Peyer's patch (tissue), 4 donors: Measurements from ENCODE around the gene MADCAM1. TPM values are rescaled to one million over a fixed set of nuclear protein-coding genes. Genes with fewer than 3 reads are reported as not detected.
"Not testable (repeated sequence)": the region's sequence is repeated elsewhere in the genome, so short reads cannot be mapped to it uniquely, and the experiment has no call there.

Experiments used
- DNase-seq, 3 donors: peaks; one replicate each; pipeline ENCODE4 v3.0.0-alpha.2; 2017 to 2019
- H3K27ac ChIP-seq, 4 donors: fragments of 200-600 bp; sonication (generic); one replicate each; pipeline ENCODE4 v1.5.1; 2016 to 2019
- H3K27me3 ChIP-seq, 2 donors: fragments of 200-600 bp; sonication (generic); one replicate each; pipeline ENCODE4 v1.5.1; 2019
- H3K36me3 ChIP-seq, 3 donors: fragments of 200-600 bp; sonication (generic); one replicate each; pipeline ENCODE4 v1.5.1; 2016 to 2019
- H3K4me1 ChIP-seq, 4 donors: fragments of 200-600 bp; sonication (generic); one replicate each; pipeline ENCODE4 v1.5.1; 2016 to 2019
- H3K4me3 ChIP-seq, 4 donors: fragments of 200-600 bp; sonication (generic); 1 replicate in 3 of 4; 2 replicates in 1 of 4; pipeline ENCODE4 v1.5.1; 2016 to 2019; ENCODE audit warnings: mild to moderate bottlenecking in 1 of 4
- H3K9me3 ChIP-seq, 4 donors: fragments of 200-600 bp; sonication (generic); one replicate each; pipeline ENCODE4 v1.5.1; 2016 to 2019; ENCODE audit warnings: mild to moderate bottlenecking in 1 of 4
- CTCF ChIP-seq, 6 experiments: fragments of 450-650 bp in 4 of 6; fragments of 200-600 bp in 2 of 6; sonication (generic) in 1 of 6; IDR thresholded peaks; one replicate each; pipeline ENCODE4 v1.5.1; 2017 to 2019; ENCODE audit warnings: antibody characterized with exemption in 6 of 6, mild to moderate bottlenecking in 3 of 6, moderate library complexity in 1 of 6
- POLR2A ChIP-seq, 2 donors: fragments of 450-650 bp; IDR thresholded peaks; one replicate each; pipeline ENCODE4 v1.5.1; 2017; ENCODE audit warnings: antibody characterized with exemption in 2 of 2, mild to moderate bottlenecking in 2 of 2, moderate library complexity in 2 of 2
- total RNA-seq, 4 donors: library from RNA; depleted of rRNA; stranded (reverse); fragments of >200 nt; gene quantifications; one replicate each; pipeline ENCODE4 v1.1.0, GENCODE V29; 2016

Gene MADCAM1
- total RNA-seq, 4 donors from 2014 or later, result 1.4 to 25.6 (median 5.1) TPM

DNA sequence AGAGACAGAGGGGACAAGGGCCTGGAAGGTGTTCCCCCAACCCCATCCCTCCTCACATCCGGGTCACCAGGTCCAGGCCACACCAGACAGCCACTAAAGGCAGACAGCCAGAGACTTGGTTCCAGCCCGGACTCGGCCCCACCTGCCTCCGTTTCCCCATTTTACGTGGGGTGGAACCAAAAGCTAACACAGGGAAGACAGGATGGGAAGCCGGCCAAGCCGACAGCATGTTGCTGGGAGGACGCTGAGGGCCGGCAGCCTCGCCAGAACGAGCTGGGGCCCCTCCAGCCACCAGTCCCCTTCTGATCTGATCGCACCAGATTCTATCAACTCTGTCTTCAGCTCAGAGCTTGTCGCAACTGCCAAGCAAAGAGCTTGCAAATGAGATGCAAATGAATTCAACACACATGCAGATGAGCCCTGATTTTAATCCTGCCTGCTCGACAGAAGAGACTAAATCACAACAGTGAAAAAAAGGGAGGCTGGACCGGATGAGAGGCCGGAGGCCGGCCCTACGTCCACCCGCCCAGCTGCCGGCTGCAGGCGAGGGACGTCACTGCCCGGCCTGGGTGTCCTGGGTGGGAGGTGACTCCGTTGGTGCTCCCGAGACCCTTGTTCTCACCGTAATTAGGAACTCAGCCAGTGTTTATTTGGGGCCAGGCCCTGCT, 17.9 kb upstream of the MADCAM1 start:
- Histone ChIP-seq H3K27me3 (no peaks in the 10 kb centered on the region), H3K36me3 (no peaks in the 10 kb centered on the region), H3K4me3 (no peak overlapping the region), H3K4me1 (peaks cover 0 to 3% (median 0%) of the 10 kb centered on the region in 4 donors), H3K27ac (no peak overlapping the region), H3K9me3 (no peaks in the 10 kb centered on the region)
- no peak for TF ChIP-seq CTCF (IDR thresholded peaks at IDR 0.05)
- no peak for TF ChIP-seq POLR2A (IDR thresholded peaks at IDR 0.05)
- no peak for DNase-seq

DNA sequence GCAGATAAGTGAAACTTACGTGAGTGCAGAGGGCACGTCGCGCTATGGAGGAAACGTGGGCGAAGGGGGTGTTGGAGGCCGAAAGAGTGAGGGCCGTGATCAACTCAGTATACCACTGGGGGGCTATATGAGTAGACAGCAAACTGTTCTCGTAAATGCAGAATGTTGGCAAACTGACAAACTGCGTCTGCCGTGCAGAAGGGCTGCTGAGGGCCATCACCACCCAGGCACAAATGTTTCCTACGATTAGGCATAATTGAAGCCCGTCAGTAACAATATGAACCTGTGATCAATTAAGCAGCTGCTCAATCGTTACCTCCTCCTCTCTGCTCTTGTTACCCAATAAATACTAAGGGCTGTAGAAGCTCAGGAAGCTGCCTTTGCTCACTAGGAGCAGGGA, 17.3 kb upstream of the MADCAM1 start:
- Histone ChIP-seq H3K4me3 (no peak overlapping the region), H3K4me1 (peaks cover 0 to 3% (median 0%) of the 10 kb centered on the region in 4 donors), H3K27me3 (no peaks in the 10 kb centered on the region), H3K27ac (no peak overlapping the region), H3K9me3 (no peaks in the 10 kb centered on the region), H3K36me3 (no peaks in the 10 kb centered on the region)
- no peak for TF ChIP-seq POLR2A (IDR thresholded peaks at IDR 0.05)
- no peak for TF ChIP-seq CTCF (IDR thresholded peaks at IDR 0.05)
- DNase-seq, result no peak

DNA sequence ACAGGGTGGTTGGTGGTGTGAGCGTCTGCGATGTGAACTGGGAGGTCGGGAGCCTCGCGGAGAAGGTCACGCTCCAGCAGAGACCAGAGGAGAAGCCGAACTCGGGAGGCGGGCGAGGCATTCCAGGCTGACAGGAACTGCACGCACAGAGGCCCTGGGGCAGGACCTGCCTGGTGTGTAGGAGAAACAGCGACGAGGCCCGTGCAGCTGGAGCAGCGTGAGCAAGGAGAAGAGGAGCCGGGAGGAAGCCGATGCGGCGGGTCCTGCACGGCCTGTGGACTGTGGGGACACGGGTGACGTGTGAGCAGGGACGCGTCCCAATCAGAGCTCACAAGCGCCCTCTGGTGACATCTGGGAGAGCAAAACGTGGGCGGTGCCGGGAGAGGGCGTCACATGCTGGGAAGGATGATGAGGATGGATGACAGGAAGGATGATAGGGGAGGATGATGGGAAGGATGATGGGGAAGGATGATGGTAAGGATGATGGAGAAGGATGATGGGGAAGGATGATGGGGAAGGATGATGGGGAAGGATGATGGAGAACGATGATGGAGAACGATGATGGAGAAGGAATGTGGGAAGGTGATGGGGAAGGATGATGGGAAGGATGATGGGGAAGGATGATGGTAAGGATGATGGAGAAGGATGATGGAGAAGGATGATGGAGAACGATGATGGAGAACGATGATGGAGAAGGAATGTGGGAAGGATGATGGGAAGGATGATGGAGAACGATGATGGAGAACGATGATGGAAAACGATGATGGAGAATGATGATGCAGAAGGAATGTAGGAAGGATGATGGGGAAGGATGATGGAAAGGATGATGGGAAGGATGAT, 16.1 kb upstream of the MADCAM1 start:
- H3K27me3 ChIP-seq, result no peaks in the 10 kb centered on the region
- TF ChIP-seq POLR2A (IDR thresholded peaks at IDR 0.05) (no peak), CTCF (IDR thresholded peaks at IDR 0.05) (peak in 4 of 6 experiments; percentile 48 to 72 (median 63))
- peak overlapping the region in 1 of 4 donors; percentile 27 for H3K4me3 ChIP-seq
- DNase-seq, result peak in 2 of 3 donors; percentile 80 to 84
- no peak overlapping the region for H3K27ac ChIP-seq
- peaks cover 0 to 3% (median 0%) of the 10 kb centered on the region in 4 donors for H3K4me1 ChIP-seq
- no peaks in the 10 kb centered on the region for H3K9me3 ChIP-seq
- no peaks in the 10 kb centered on the region for H3K36me3 ChIP-seq

DNA sequence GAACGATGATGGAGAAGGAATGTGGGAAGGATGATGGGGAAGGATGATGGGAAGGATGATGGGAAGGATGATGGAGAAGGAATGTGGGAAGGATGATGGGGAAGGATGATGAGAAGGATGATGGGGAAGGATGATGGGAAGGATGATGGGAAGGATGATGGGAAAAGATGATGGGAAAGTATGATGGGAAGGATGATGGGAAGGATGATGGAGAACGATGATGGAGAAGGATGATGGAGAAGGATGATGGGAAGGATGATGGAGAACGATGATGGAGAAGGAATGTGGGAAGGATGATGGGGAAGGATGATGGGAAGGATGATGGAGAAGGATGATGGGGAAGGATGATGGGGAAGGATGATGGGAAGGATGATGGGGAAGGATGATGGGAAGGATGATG, 15.2 kb upstream of the MADCAM1 start:
- H3K4me1 ChIP-seq, H3K27me3 ChIP-seq, DNase-seq, H3K4me3 ChIP-seq, H3K36me3 ChIP-seq, H3K27ac ChIP-seq, H3K9me3 ChIP-seq: not testable (repeated sequence)

DNA sequence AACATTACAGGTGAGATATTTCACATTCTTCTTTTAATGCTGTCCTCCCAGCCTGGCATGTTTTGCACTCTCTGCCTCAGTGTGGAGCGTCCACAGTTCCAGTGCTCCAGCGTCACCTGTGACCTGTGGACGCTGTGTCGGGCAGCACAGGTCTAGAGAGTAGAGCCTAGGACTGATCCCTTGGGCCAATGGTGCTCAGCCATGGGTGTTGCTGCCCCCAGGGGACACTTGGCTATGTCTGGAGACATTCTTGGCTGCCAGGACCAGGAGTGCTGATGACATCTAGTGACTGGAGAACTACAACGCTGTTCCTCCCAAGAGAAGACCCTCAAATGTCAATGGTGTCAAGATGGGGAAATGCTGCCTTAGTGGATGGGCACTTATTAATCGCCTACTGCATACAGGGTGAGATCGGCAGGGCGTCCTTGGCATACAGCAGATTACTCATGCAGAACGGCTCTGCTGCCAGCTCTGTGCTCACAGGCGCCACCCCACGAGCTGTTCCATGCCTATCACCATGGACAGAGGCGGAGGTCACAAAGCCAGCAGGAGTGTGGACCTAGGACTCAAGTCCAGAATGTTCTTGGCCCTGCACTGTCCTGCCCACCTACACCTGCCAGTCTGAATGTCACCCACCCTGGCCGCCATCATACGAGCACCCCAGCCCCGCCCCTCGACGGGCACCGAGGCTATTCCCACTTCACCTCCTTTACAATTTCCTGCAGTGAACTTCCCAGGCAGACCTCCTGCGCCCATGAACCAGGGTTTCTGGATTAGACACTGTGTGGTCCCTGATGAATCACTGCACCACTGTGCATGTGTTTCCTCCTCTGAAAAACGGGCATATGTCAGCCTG, 13.9 kb upstream of the MADCAM1 start:
- DNase-seq, result no peak
- H3K27me3 ChIP-seq, result no peaks in the 10 kb centered on the region
- TF ChIP-seq POLR2A (IDR thresholded peaks at IDR 0.05), result no peak
- TF ChIP-seq CTCF (IDR thresholded peaks at IDR 0.05), result no peak
- H3K27ac ChIP-seq, result no peak overlapping the region
- H3K4me3 ChIP-seq, result no peak overlapping the region
- H3K36me3 ChIP-seq, result no peaks in the 10 kb centered on the region
- H3K9me3 ChIP-seq, result no peaks in the 10 kb centered on the region
- peaks cover 0 to 3% (median 0%) of the 10 kb centered on the region in 4 donors for H3K4me1 ChIP-seq
